GM12892 (cell line): ENCODE results near the gene PFN4.
"Not testable (repeated sequence)": the region's sequence is repeated elsewhere in the genome, so short reads cannot be mapped to it uniquely, and the experiment has no call there.

Experiments used
- DNase-seq: peaks from one replicate; pipeline ENCODE4 v3.0.0; 2011; ENCODE audit not compliant: insufficient read length
- FAIRE-seq: peaks from 2 replicates; lab custom pipeline; 2011; peaks lifted over from hg19 to GRCh38; lab: Jason Lieb, UNC
- POLR2A ChIP-seq: IDR thresholded peaks from 2 replicates; pipeline ENCODE4 v1.6.1; 2011; ENCODE audit warnings: low read depth, low read length, control low read depth
- POLR2AphosphoS5 ChIP-seq: IDR thresholded peaks from 2 replicates; pipeline ENCODE4 v1.6.1; 2011; ENCODE audit warnings: low read depth, low read length, control low read depth
- TAF1 ChIP-seq: IDR thresholded peaks from 2 replicates; pipeline ENCODE4 v1.6.1; 2011; ENCODE audit warnings: low read depth, mild to moderate bottlenecking, control low read depth, low read length, borderline replicate concordance

Gene PFN4

GRCh38 chr2:24132543-24132942 is 9.4 kb upstream of the PFN4 start:
- TF ChIP-seq POLR2AphosphoS5 (no peak), TAF1 (no peak), POLR2A (no peak)
- no peak for DNase-seq
- FAIRE-seq = no peak

DNA sequence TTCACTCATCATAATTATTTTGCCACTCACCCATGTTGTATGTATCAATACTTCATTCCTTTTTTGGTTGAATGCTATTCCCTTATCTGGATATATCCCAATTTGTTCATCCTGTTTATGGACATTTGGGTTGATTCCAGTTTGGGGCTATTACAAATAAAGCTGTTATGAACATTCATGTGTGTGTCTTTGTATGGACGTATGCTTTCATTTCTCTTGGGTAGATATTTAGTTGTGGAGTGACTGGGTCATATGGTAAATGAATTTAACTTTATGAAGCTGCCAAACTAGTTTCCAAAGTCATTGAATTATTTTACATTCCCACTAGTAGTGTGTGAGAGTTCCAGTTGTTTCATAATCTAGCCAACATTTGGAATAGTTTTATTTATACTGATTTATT is 2.8 kb upstream of the PFN4 start:
- TF ChIP-seq TAF1 = no peak
- TF ChIP-seq POLR2AphosphoS5 = no peak
- no peak for DNase-seq
- no peak for FAIRE-seq

DNA sequence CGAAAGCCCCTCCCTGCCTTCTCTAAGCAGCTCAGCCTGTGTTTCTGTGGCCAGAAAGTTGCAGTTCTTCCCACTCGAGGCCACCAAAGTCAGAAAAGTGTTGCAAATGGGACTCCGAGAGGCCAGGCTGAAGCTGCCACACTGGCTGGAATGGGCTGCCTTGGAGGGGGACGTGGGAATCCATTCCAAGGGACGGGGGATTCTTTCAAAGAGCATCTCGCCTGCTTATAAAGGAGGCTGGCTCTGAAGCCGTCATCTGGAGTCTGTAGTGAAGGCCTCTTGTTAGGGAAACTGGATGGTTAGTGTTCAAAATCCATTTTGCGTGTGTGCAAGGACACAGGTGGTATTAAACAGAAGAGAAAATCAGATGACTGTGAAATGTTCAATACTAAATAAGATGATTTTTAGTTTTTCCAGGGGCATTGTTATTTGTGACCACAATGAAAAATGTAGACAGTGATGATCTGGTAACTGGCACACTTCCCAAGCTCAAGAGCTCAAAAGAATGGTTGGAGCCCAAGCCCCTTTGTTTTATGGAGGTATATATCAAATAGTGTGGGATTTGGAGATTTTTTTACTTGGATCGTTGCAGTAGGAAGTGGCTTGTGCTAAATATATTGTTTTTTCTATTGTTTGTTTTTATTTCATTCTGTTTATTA is 917 bp upstream of the PFN4 start:
- no peak for FAIRE-seq
- no peak for DNase-seq
- no peak for TF ChIP-seq TAF1
- TF ChIP-seq POLR2AphosphoS5 = 0 out of 2 replicates have a peak, but pooled peaks have one; percentile 71

DNA sequence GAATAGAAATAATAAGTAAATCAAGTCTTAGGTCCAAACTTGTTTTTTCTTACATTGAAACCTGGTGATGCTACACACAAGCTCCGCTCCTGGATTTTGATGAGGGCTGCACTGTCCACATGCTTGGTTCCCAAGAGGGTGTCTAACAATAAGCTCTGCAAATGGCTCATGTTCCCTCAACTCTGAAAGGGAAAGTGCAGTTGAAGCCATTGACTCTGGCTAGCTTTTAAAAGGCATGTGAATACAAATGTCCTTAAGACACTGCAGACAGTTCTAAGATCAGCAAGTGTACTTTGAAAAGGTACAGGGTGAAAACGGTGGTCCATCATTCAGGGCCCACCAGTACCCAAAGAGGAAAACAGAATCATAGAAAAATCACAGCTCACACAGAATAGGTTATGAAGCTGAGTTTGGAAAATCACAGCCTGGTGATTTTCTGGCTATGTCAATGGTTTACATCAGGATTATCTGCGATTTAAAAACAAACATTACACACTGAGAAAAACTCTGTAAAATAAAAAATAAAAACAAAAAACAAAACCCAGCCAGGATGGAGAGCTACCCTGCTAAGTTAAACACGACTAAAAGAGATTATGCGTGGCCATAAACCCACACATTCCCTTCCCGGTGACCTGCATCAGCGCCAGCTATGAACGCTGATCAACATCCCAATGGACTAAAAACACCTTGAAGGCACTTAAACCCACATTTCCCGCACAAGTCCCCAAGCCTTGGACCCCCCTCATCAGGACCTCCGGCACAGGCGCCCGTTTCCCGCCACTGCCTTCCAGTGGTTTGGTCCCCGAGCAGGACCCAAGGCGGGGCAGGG is 554 bp downstream of the PFN4 start:
- TF ChIP-seq TAF1 (no peak), POLR2AphosphoS5 (no peak), POLR2A (no peak)
- no peak for DNase-seq
- no peak for FAIRE-seq

GRCh38 chr2:24121469-24121868 is 1.7 kb downstream of the PFN4 start:
- TF ChIP-seq POLR2A (no peak), POLR2AphosphoS5 (no peak), TAF1 (no peak)
- FAIRE-seq (no peak), DNase-seq (no peak)

DNA sequence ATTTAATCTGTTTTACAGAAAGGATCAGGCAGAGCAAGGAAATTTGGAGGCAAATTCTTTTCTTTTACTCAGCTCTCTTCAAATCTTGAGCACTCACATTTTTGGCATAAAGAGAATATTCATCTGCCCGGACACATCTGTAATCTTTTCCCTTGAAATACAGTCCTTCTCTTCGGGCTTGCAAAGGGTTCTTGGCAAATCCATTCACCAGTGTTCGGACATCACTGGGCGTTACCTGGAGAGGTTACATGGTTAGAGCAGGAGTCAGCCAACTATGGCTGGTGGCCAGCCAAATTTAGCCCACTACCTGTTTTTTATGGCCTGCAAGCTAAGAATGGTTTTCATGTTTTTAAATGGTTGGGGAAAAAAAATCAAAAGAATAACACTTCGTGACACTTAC is 2.1 kb downstream of the PFN4 start:
- no peak for FAIRE-seq
- no peak for DNase-seq
- TF ChIP-seq POLR2AphosphoS5 = no peak
- TF ChIP-seq TAF1 = no peak
- TF ChIP-seq POLR2A = no peak

DNA sequence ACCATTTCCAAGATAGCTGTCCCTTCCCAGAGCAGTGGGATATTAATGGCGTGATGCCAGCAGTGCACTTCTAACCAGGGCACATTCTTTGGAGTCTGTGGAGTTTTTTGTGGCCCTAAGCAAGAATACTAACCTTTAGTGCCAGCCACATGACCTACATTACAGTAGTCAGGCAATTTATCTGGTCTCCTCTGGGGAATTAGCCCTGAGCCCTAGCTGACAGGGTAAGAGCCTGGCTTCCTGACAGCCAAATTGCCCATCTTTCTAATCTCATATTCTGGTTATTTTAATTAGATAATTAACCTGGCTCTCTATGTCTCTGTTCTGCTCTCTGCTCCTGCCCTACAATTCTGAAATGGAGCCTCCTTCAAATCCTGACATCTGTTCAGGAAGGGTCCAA is 5.2 kb downstream of the PFN4 start:
- FAIRE-seq (no peak), DNase-seq (no peak)
- no peak for TF ChIP-seq POLR2AphosphoS5

- DNase-seq = no peak
- no peak for FAIRE-seq
- TF ChIP-seq POLR2AphosphoS5 (no peak), TAF1 (no peak), POLR2A (no peak)
These were observed 8.1 kb downstream of the PFN4 start for GRCh38 chr2:24115057-24115456.

DNA sequence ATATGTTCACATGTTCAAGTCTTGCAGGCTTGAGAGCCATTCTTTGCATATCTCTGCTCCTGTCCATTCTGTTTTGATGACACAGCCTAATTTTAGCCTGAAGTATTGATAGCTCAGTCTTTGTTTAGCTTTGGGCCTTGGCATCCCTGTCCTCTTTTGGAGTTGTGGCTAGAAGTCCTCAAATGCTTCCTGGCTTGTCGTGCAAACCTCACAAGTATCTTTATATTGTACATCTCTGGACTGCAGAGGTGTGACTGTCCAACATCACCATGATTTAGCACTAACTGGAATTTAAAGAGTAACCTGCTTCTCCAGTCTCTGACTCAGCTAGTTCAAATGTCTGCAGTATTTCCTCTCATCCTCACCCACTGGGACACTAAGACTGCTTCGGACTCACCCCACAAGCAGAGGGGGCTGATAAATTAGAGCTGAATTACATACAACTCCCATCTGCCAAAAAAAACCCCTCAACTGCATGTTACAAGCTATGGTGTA is 11.7 kb downstream of the PFN4 start:
- FAIRE-seq (no peak), DNase-seq (no peak)
- TF ChIP-seq POLR2AphosphoS5 = no peak
- TF ChIP-seq POLR2A = no peak
- no peak for TF ChIP-seq TAF1

DNA sequence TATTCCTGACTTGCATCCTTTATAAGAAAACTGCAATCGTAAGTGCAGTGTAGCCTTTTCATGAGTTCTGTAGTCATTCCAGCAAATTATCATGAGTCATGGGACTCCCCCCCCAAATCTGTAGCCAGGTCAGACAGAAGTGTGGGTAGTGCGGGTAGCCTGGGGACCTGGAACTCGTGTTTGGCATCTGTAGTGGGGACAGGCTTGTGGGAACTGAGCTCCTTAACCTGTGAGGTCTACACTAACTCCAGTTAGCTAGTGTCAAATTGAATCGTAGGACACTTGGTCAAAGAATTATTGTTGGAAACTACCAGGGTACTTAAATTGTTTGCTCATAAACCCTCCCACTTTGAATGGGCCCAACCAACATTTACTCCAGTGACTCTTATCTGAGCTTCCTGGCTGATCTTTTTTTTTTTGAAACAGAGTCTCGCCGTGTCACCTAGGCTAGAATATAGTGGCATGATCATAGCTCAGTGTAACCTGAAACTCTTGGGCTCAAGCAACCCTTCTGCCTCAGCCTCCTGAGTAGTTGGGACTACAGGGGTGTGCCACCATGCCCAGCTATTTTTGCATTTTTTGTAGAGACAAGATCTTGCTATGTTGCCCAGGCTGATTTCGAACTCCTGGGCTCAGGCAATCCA is 12.4 kb downstream of the PFN4 start:
- FAIRE-seq = no peak
- DNase-seq = no peak
- no peak for TF ChIP-seq TAF1
- no peak for TF ChIP-seq POLR2A

DNA sequence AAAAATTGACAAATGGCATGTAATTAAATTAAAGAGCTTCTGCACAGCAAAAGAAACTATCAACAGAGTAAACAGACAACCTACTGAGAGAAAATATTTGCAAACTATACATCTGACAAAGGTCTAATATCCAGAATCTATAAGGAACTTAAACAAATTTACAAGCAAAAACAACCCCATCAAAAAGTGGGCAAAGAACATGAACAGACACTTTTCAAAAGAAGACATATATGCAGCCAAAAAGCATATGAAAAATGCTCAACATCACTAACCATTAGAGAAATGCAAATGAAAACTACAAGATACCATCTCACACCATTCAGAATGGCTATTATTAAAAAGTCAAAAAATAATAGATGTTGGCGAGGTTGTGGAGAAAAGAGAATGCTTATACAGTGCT is 13.7 kb downstream of the PFN4 start:
- not testable (repeated sequence) for DNase-seq, FAIRE-seq

- TF ChIP-seq POLR2A (no peak), POLR2AphosphoS5 (no peak), TAF1 (no peak)
- DNase-seq = no peak
- FAIRE-seq = no peak
These were observed 15.8 kb downstream of the PFN4 start for GRCh38 chr2:24107336-24107735.
